Suprapubic skin (tissue), 4 donors: ENCODE measurements around the gene STXBP1. TPM values are rescaled to one million over a fixed set of nuclear protein-coding genes. Genes with fewer than 3 reads are reported as not detected.

Experiments used
- DNase-seq, 2 donors: peaks; one replicate each; pipeline ENCODE4 v3.0.0-alpha.2; 2019; ENCODE audit warnings: low spot score in 2 of 2
- H3K27ac ChIP-seq: fragments of 200-600 bp; sonication (generic); one replicate; pipeline ENCODE4 v1.5.1; 2019
- H3K27me3 ChIP-seq: fragments of 200-600 bp; sonication (generic); one replicate; pipeline ENCODE4 v1.5.1; 2019
- H3K36me3 ChIP-seq: fragments of 200-600 bp; sonication (generic); one replicate; pipeline ENCODE4 v1.5.1; 2019
- H3K4me1 ChIP-seq: fragments of 200-600 bp; sonication (generic); one replicate; pipeline ENCODE4 v1.5.1; 2019
- H3K4me3 ChIP-seq: fragments of 200-600 bp; sonication (generic); one replicate; pipeline ENCODE4 v1.5.1; 2019; ENCODE audit warnings: mild to moderate bottlenecking
- H3K9me3 ChIP-seq: fragments of 200-600 bp; sonication (generic); one replicate; pipeline ENCODE4 v1.5.1; 2019
- CTCF ChIP-seq, 2 donors: fragments of 200-600 bp in 1 of 2; fragments of 450-650 bp in 1 of 2; sonication (generic) in 1 of 2; IDR thresholded peaks; one replicate each; pipeline ENCODE4 v1.5.1; 2016 to 2019; ENCODE audit warnings: antibody characterized with exemption in 2 of 2, mild to moderate bottlenecking in 1 of 2, moderate library complexity in 1 of 2
- EP300 ChIP-seq: sonication (generic); formaldehyde crosslinking; IDR thresholded peaks from one replicate; pipeline ENCODE4 v1.6.1; 2017; ENCODE audit warnings: antibody characterized with exemption
- POLR2A ChIP-seq, 2 donors: fragments of 450-650 bp; IDR thresholded peaks; one replicate each; pipeline ENCODE4 v1.6.1; 2017; ENCODE audit warnings: antibody characterized with exemption in 2 of 2, mild to moderate bottlenecking in 2 of 2, moderate library complexity in 2 of 2
- POLR2AphosphoS5 ChIP-seq, 3 donors: sonication (generic); formaldehyde crosslinking; IDR thresholded peaks; one replicate each; pipeline ENCODE4 v1.6.1; 2017; ENCODE audit warnings: antibody characterized with exemption in 3 of 3
- WGBS: methylation state at CpG from one replicate; pipeline ENCODE4 v1.1.5; 2018; 5-methylcytosine and 5-hydroxymethylcytosine counted together
- total RNA-seq, 4 donors: library from RNA; depleted of rRNA; stranded (reverse); fragments of >200 nt; gene quantifications; one replicate each; pipeline ENCODE4 v1.1.0, GENCODE V29; 2016

Gene STXBP1
- total RNA-seq, 4 donors from 2014 or later = 18.4 to 28.2 (median 24.5) TPM

GRCh38 chr9:127726871-127727270 is 114.8 kb downstream of the STXBP1 start:
- H3K4me3 ChIP-seq = no peak overlapping the region
- H3K36me3 ChIP-seq = peaks cover 18% of the 10 kb centered on the region
- H3K27ac ChIP-seq = no peak overlapping the region
- no peak for DNase-seq
- TF ChIP-seq POLR2AphosphoS5 (IDR thresholded peaks at IDR 0.05) (no peak), EP300 (no peak), CTCF (IDR thresholded peaks at IDR 0.05) (no peak), POLR2A (IDR thresholded peaks at IDR 0.05) (no peak)
- H3K27me3 ChIP-seq = no peaks in the 10 kb centered on the region
- no peaks in the 10 kb centered on the region for H3K9me3 ChIP-seq
- peaks cover 21% of the 10 kb centered on the region for H3K4me1 ChIP-seq
- 50% methylated on average over 2 of the region's 8 CpGs for WGBS

- WGBS = 90% methylated on average over 7 of the region's 8 CpGs
- no peak overlapping the region for H3K4me3 ChIP-seq
- no peaks in the 10 kb centered on the region for H3K27me3 ChIP-seq
- DNase-seq = no peak
- no peak overlapping the region for H3K27ac ChIP-seq
- no peak for TF ChIP-seq CTCF (IDR thresholded peaks at IDR 0.05)
- TF ChIP-seq POLR2AphosphoS5 (IDR thresholded peaks at IDR 0.05) = no peak
- TF ChIP-seq EP300 = no peak
- TF ChIP-seq POLR2A (IDR thresholded peaks at IDR 0.05) = no peak
- H3K9me3 ChIP-seq = no peaks in the 10 kb centered on the region
- H3K4me1 ChIP-seq = peaks cover 15% of the 10 kb centered on the region
- H3K36me3 ChIP-seq = peaks cover 30% of the 10 kb centered on the region
Measured at GRCh38 chr9:127728808-127729207, 116.7 kb downstream of the STXBP1 start.

- Histone ChIP-seq H3K4me1 (peaks cover 15% of the 10 kb centered on the region), H3K27ac (no peak overlapping the region), H3K27me3 (no peaks in the 10 kb centered on the region), H3K4me3 (no peak overlapping the region), H3K9me3 (no peaks in the 10 kb centered on the region), H3K36me3 (peaks cover 30% of the 10 kb centered on the region)
- no peak for DNase-seq
- TF ChIP-seq POLR2AphosphoS5 (IDR thresholded peaks at IDR 0.05) (no peak), CTCF (IDR thresholded peaks at IDR 0.05) (no peak), EP300 (no peak), POLR2A (IDR thresholded peaks at IDR 0.05) (no peak)
- WGBS = 97% methylated on average over 6 of the region's 18 CpGs
Measured at GRCh38 chr9:127729522-127730256, 117.6 kb downstream of the STXBP1 start.

- TF ChIP-seq POLR2AphosphoS5 (IDR thresholded peaks at IDR 0.05) = no peak
- no peak for TF ChIP-seq POLR2A (IDR thresholded peaks at IDR 0.05)
- TF ChIP-seq CTCF (IDR thresholded peaks at IDR 0.05) = no peak
- TF ChIP-seq EP300 = no peak
- Histone ChIP-seq H3K36me3 (peaks cover 30% of the 10 kb centered on the region), H3K27ac (no peak overlapping the region), H3K27me3 (no peaks in the 10 kb centered on the region), H3K9me3 (no peaks in the 10 kb centered on the region), H3K4me1 (peaks cover 12% of the 10 kb centered on the region), H3K4me3 (no peak overlapping the region)
- 92% methylated on average over 4 of the region's 9 CpGs for WGBS
- no peak for DNase-seq
Measured at GRCh38 chr9:127730262-127730661, 118.2 kb downstream of the STXBP1 start.

GRCh38 chr9:127730799-127731410 is 118.8 kb downstream of the STXBP1 start:
- WGBS = 93% methylated on average over 3 of the region's 9 CpGs
- Histone ChIP-seq H3K4me1 (peaks cover 17% of the 10 kb centered on the region), H3K27ac (no peak overlapping the region), H3K27me3 (no peaks in the 10 kb centered on the region), H3K9me3 (no peaks in the 10 kb centered on the region), H3K4me3 (no peak overlapping the region), H3K36me3 (peaks cover 30% of the 10 kb centered on the region)
- DNase-seq = no peak
- TF ChIP-seq POLR2AphosphoS5 (IDR thresholded peaks at IDR 0.05) (no peak), CTCF (IDR thresholded peaks at IDR 0.05) (no peak), POLR2A (IDR thresholded peaks at IDR 0.05) (no peak), EP300 (no peak)
